SH-SY5Y (cell line): ENCODE measurements around the gene RNF144B.

ENCODE experiments used
- GATA2 ChIP-seq: IDR thresholded peaks from 2 replicates; pipeline ENCODE4 v1.6.1; 2011; ENCODE audit warnings: mild to moderate bottlenecking, low read depth, low read length
- GATA3 ChIP-seq: IDR thresholded peaks from 2 replicates; pipeline ENCODE4 v1.6.1; 2011; ENCODE audit warnings: low read depth, mild to moderate bottlenecking, low read length, moderate library complexity

Gene RNF144B

DNA sequence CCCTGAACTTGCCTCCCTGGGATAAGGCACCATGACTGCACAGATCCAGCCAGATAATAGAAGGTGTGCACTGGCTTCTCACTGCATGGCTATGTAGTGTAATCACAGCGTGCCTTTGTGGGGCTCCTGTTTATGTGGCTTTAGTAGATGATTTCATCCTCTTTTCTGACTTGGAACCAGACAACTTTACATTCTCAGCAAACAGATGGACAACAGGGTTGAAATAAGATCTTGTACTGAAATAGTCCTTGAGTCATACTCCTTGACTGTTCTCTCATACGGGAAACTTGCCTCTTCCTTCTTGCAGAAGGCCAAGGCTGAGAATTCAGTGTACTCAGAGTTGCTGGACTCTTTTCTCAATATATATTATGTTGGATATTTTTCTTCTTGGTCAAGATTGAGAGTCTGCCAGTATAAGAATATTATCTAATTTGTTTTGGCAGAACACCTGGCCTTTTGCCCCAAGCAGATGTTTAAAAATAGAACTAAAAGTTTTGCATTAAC, 25.0 kb upstream of the RNF144B start:
- TF ChIP-seq GATA2 (no peak), GATA3 (no peak)

GRCh38 chr6:18363746-18364145, 23.4 kb upstream of the RNF144B start:
- TF ChIP-seq GATA3: no peak
- TF ChIP-seq GATA2: no peak

GRCh38 chr6:18367371-18367770, 19.8 kb upstream of the RNF144B start:
- no peak for TF ChIP-seq GATA3
- no peak for TF ChIP-seq GATA2

DNA sequence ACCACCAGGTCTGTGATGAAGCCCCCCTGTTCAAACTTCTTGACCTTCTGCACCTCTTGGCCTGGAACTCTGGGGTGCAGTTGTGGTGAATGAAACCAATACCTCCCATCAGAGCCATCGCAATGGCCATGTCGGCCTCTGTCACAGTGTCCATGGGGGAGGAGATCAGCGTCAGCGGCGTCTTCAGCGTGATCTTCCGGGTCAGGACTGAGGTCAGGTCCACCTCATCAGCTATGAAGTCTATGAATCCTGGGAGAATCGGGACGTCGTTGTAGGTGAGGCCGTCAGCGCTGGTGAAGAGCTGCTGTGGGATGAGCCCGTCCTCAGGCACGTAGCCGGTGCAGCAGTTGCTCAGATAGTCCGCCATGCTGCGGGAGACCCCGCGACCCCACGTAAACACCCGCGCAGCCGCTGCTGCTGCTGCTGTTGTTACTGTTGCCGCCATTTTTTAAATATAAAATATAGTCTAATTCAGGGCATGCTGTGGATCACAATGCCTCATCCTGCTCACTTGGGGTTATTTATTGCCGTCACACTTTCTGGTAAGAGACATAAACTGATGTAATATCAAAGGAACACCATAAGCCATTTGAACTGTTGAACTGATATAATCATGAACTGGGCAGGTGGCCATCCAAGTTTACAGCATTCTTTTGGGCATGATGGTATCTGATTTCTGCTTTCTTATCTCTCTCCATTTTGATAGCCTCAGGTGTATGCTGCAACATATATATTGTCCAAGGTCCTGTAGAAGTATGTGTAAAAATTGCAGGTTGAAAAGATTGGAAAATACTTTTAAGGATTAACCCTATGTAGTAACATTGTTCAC, 18.7 kb upstream of the RNF144B start:
- TF ChIP-seq GATA2: no peak
- TF ChIP-seq GATA3: no peak

DNA sequence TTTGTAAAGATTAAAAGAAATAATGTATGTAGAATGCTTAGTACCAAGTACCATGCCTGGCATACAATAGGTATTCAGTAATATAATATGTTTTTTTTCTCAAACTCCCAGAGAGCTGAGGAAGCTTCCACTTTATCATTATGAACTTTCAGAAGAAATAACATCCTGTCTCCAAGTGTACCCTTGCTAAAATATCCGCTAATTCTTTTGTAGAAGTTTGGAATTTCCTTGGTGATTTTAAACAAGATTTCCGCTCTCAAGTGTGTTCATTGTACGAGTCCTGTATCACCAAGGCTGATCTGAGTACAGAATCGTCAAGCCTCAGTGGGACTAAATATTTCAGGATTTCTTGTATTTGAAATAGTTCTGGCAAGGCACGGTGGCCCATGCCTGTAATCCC, 16.1 kb upstream of the RNF144B start:
- TF ChIP-seq GATA2: no peak
- no peak for TF ChIP-seq GATA3

DNA sequence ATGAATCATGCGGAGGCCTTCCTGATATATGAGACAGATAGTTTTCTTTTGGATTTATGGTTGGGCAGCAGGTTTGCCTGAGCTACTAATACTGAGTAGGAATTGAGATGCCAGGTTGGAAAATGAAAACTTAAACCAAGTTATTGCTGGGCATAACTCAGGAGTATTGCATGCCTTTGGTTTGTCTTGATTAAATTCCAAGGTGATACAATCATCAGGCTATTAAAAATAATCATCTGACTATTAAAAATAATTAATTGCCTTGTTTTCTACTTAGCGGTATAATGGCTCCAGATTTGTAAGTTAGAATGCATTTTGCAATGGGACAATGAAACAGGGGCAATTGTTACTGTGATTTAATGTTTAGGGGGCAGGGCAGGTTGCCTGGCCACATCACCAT, 15.5 kb upstream of the RNF144B start:
- TF ChIP-seq GATA2: no peak
- no peak for TF ChIP-seq GATA3

- no peak for TF ChIP-seq GATA3
- TF ChIP-seq GATA2: no peak
These were observed 6.9 kb upstream of the RNF144B start for GRCh38 chr6:18380158-18380836.

- no peak for TF ChIP-seq GATA2
- no peak for TF ChIP-seq GATA3
These were observed 6.3 kb upstream of the RNF144B start for GRCh38 chr6:18380851-18381250.

DNA sequence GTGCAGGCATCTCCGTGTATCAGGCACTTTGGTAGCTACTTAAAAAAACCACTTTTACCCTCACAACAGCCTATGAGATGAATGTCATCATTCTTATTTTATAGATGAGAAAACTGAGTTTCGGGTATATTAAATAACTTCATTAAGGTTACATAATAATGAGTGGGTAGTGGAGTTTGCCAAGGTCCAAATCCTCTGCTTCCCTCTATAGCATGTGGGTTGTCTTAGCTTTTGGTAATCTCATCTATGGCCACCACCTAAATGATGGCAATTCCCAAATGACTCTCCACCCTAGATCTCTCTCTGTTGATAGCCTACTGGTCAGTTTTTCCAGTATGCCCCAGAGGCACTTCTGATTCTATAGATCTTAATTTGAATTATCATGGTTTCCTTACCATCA, 3.7 kb upstream of the RNF144B start:
- TF ChIP-seq GATA2 (no peak), GATA3 (no peak)

GRCh38 chr6:18384621-18385020, 2.5 kb upstream of the RNF144B start:
- no peak for TF ChIP-seq GATA2
- no peak for TF ChIP-seq GATA3

DNA sequence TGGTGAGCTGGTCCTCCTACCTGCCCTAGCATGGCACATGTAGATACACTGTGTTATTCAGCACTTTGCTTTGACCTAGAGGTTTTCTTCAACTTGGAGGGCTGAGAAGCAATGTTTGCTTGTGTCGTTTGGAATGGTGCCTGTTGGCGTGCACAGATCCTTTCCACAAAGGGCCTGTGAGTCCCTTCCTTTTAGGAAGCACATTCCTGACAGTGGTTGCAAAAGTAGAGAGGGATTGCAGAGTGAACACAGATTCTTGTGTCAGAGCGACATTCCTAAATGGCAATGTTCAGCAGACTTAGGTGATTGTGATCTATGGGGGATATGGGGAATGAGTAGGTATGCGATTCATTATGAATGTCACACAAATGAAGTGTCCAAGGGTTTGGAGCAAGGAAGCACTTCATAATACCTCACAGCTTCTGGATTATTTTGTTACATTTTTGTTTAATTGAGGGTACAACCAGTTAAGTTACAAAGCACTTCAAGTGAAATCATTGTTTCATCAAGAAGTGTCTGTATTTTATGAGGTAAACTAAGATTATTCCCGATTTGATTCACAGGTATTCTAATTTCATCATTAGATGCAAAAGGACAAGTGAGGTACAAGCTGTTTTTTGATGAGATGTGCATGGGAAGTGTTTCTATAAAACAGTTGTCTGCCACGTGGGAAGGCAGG, 713 bp upstream of the RNF144B start:
- TF ChIP-seq GATA3: no peak
- no peak for TF ChIP-seq GATA2

DNA sequence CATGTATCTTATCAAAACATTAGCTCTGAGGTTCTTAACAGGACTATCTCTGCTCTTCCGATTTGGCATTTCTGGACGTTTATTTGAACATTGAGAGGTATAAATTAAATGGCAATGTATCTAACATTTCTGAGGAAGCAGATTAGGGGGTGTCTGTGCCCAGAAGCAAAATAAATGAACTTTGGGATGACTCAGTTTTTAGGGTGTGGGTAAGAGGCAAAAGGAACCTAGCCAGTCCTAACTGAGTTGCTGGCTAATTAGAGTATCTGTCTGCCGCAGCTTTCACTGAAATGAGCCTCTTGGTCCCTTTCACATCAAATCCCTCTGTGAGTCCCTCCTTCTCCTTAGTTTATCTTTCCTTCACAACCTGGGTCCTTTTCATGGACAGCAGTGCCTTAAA, 1.1 kb downstream of the RNF144B start:
- TF ChIP-seq GATA3 (no peak), GATA2 (no peak)

DNA sequence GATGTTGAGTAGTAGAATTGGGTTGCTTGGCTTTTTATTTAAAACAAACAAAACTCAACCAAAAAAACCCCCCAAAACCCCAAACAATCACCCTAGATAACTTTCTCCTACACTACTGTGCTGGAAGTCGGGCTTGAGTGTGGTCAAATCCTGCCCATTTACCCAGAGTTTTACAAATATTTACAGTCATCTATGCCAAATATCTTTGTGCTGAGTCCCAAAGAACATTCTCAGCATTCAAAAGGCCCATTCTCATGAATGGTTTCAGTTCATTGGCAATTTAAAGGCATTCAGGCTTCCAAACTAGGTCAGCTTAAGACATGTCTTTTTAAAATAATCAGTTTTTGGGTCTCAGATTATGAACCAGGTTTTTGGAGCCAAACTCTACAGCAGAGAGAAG, 1.8 kb downstream of the RNF144B start:
- no peak for TF ChIP-seq GATA3
- TF ChIP-seq GATA2: no peak

- TF ChIP-seq GATA3 (no peak), GATA2 (no peak)
These were observed 2.3 kb downstream of the RNF144B start for GRCh38 chr6:18389479-18389878.

DNA sequence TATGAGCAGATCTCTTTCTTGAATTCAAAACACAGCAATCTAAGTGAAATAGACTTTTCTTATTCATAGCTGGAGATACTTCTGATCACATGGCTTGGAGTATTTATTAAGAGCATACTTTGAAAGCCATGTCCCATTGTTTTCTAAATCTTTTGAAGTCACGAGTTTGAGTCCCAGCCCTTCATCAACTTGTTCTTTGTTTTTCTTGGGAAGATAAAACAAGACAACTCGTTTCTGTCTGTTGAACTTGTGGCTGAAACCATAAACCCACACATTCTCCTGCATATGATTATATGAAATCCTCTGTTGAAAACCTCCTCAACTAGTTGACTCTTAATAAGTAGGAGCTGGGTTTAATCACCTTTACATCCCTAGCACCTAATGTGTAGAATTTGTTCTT, 3.3 kb downstream of the RNF144B start:
- TF ChIP-seq GATA3 (no peak), GATA2 (no peak)
